ENCODE results near the gene CERS2.

DNA sequence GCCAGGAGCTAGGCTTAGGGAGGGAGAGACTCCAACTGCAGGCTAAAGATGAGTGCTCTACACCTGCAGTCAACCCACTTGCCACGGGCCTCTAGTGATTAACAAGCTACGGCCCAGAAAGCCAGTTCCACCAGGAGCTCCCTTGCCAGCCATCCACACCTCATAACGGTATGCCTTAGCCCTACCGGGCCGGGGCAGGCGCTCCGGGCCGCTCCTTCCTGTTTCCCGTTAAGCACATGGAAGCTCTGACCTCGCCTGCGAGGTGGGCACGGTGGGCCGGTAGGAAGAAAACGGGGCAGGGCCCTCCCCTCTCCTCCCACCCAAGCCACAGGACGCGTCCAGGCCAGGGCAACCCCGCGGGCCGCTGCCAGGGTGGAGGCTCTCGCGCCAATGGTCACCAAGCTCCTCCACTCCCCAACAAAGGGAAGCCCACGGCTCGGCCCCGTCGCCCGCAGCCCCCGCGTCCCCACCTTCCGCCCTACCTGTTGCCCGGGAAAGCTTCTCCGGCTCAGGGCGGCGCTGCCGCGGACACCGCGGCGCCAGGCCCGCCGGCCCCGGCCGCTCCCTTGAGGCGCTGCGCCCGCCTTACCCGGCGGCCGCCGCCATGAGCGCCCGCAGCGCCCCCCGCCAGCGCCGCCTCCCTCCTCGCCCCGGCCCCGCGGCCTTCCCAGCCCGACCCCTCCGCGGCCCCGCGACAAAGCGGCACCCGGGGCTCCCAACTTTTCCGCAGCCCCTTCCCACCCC, 627 bp downstream of the CERS2 start:
- TF ChIP-seq ZNF785 (tag by site-specific recombination; IDR thresholded peaks at IDR 0.05) (no peak), SETDB1 (IDR thresholded peaks at IDR 0.05; ENCODE audit: insufficient read length, low read length) (no peak)
- TF ChIP-seq, protein P1, sequence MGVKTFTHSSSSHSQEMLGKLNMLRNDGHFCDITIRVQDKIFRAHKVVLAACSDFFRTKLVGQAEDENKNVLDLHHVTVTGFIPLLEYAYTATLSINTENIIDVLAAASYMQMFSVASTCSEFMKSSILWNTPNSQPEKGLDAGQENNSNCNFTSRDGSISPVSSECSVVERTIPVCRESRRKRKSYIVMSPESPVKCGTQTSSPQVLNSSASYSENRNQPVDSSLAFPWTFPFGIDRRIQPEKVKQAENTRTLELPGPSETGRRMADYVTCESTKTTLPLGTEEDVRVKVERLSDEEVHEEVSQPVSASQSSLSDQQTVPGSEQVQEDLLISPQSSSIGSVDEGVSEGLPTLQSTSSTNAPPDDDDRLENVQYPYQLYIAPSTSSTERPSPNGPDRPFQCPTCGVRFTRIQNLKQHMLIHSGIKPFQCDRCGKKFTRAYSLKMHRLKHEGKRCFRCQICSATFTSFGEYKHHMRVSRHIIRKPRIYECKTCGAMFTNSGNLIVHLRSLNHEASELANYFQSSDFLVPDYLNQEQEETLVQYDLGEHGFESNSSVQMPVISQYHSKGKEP (tag by site-specific recombination; IDR thresholded peaks at IDR 0.05): no peak
- TF ChIP-seq, protein P2, sequence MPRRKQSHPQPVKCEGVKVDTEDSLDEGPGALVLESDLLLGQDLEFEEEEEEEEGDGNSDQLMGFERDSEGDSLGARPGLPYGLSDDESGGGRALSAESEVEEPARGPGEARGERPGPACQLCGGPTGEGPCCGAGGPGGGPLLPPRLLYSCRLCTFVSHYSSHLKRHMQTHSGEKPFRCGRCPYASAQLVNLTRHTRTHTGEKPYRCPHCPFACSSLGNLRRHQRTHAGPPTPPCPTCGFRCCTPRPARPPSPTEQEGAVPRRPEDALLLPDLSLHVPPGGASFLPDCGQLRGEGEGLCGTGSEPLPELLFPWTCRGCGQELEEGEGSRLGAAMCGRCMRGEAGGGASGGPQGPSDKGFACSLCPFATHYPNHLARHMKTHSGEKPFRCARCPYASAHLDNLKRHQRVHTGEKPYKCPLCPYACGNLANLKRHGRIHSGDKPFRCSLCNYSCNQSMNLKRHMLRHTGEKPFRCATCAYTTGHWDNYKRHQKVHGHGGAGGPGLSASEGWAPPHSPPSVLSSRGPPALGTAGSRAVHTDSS (tag by site-specific recombination; IDR thresholded peaks at IDR 0.05): no peak

Measured in HEK293 (cell line).